Endodermal cell (in vitro differentiated cells): Measurements from ENCODE around the gene SLC10A6. TPM values are rescaled to one million over a fixed set of nuclear protein-coding genes. Genes with fewer than 3 reads are reported as not detected.
A peak's percentile ranks its signal among the peaks of the same experiment; 100 is the strongest.

Experiments
- DNase-seq: peaks from one replicate; pipeline ENCODE4 v3.0.0-alpha.2; 2017
- H3K27ac ChIP-seq: 2 replicates; pipeline ENCODE4 v1.5.1; 2013; ENCODE audit warnings: mild to moderate bottlenecking, low read depth, low read length, moderate library complexity
- H3K27me3 ChIP-seq: 2 replicates; pipeline ENCODE4 v1.6.1; 2013; ENCODE audit warnings: mild to moderate bottlenecking, low read length, moderate library complexity; ENCODE audit not compliant: insufficient read depth, control insufficient read depth, poor library complexity, severe bottlenecking
- H3K36me3 ChIP-seq: 2 replicates; pipeline ENCODE4 v1.7.0; 2013; ENCODE audit warnings: mild to moderate bottlenecking, low read length, moderate library complexity; ENCODE audit not compliant: control insufficient read depth, insufficient read depth
- H3K4me1 ChIP-seq: one replicate; pipeline ENCODE4 v1.7.0; 2013; ENCODE audit warnings: low read length; ENCODE audit not compliant: control insufficient read depth, insufficient read depth
- H3K4me3 ChIP-seq: 2 replicates; pipeline ENCODE4 v1.5.1; 2013; ENCODE audit warnings: mild to moderate bottlenecking, low read length, moderate library complexity
- H3K9ac ChIP-seq: 2 replicates; pipeline ENCODE4 v1.6.1; 2013; ENCODE audit warnings: mild to moderate bottlenecking, low read length, moderate library complexity; ENCODE audit not compliant: poor library complexity, severe bottlenecking; ENCODE audit errors: extremely low read depth
- H3K9me3 ChIP-seq: 2 replicates; pipeline ENCODE4 v1.6.1; 2013; ENCODE audit warnings: mild to moderate bottlenecking, low read length, moderate library complexity; ENCODE audit not compliant: control insufficient read depth
- H3K27ac Mint-ChIP-seq: 2 replicates; pipeline ENCODE4 v1.8.0; 2020; ENCODE audit warnings: mixed read lengths
- H3K27me3 Mint-ChIP-seq: 2 replicates; pipeline ENCODE4 v1.8.0; 2021; ENCODE audit warnings: mild to moderate bottlenecking, mixed read lengths; ENCODE audit not compliant: insufficient read depth
- H3K36me3 Mint-ChIP-seq: 2 replicates; pipeline ENCODE4 v1.8.0; 2020; ENCODE audit warnings: low read depth, mixed read lengths
- H3K4me1 Mint-ChIP-seq: 2 replicates; pipeline ENCODE4 v1.8.0; 2020; ENCODE audit warnings: mixed read lengths
- H3K4me3 Mint-ChIP-seq: 2 replicates; pipeline ENCODE4 v1.8.0; 2020; ENCODE audit warnings: mild to moderate bottlenecking, moderate library complexity, mixed read lengths
- H3K9me3 Mint-ChIP-seq: 2 replicates; pipeline ENCODE4 v1.8.0; 2020; ENCODE audit warnings: mild to moderate bottlenecking, mixed read lengths
- CTCF ChIP-seq: fragments of 200-600 bp; sonication (generic); conservative IDR thresholded peaks from 2 replicates; pipeline ENCODE4 v1.5.0; 2021; ENCODE audit warnings: antibody characterized with exemption, mild to moderate bottlenecking
- WGBS, 2 experiments: methylation state at CpG; one replicate each; pipeline versions ENCODE4 v1.1.5 to v1.1.7; 2013; ENCODE audit warnings: missing lambda C conversion rate in 2 of 2, mixed read lengths in 1 of 2; ENCODE audit not compliant: insufficient coverage in 1 of 2, insufficient read length in 1 of 2; 5-methylcytosine and 5-hydroxymethylcytosine counted together
- total RNA-seq, 2 donors: library from RNA; stranded (reverse); fragmentation: NEBNext Ultra II Directional in 1 of 2; extraction: Animal tissue kit (Norgen Biotek cat#: 25700) in 1 of 2; gene quantifications; 2 replicates in 1 of 2; 3 replicates in 1 of 2; pipeline ENCODE4 v1.2.1, GENCODE V29; 2021

SLC10A6 gene
- total RNA-seq, 2 donors from 2014 or later = not detected

DNA sequence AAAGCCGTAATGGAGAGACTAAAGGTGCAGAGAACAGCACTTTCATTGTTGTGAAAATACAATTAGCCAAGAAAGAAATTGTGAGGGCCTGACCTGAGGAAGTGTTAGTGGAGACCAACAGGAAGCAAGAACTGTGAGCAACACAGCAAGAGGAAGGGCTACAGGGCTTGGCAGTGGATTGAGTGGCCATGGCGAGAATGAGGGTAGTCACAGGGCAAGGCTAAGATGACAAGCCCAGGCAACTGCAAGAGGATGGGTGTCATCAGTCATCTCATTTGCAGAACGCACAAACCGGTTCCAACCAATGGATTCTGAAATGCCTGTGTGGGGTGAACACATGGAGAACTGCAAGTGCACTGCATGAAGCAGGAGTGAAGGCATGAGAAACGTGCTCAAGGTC is 3.6 kb downstream of the SLC10A6 start:
- no peak overlapping the region for H3K27ac ChIP-seq
- Mint-ChIP-seq H3K27ac (no peak overlapping the region), H3K27me3 (no peaks in the 10 kb centered on the region), H3K36me3 (no peaks in the 10 kb centered on the region), H3K4me3 (no peak overlapping the region), H3K9me3 (no peaks in the 10 kb centered on the region), H3K4me1 (peaks cover 15% of the 10 kb centered on the region)
- no peak for TF ChIP-seq CTCF
- no peaks in the 10 kb centered on the region for H3K36me3 ChIP-seq
- 91 to 100% methylated on average over 4 to 5 of the region's 5 CpGs for WGBS, 2 experiments
- H3K9me3 ChIP-seq = no peaks in the 10 kb centered on the region
- peak; percentile 35 for DNase-seq
- H3K9ac ChIP-seq = no peak overlapping the region
- H3K4me3 ChIP-seq = no peak overlapping the region
- H3K4me1 ChIP-seq = peaks cover 3% of the 10 kb centered on the region
- no peaks in the 10 kb centered on the region for H3K27me3 ChIP-seq

- no peak overlapping the region for H3K27ac ChIP-seq
- no peaks in the 10 kb centered on the region for H3K27me3 ChIP-seq
- WGBS, 2 experiments = 100% methylated on average over 1 of the region's 1 CpG
- Mint-ChIP-seq H3K36me3 (no peaks in the 10 kb centered on the region), H3K4me3 (no peak overlapping the region), H3K27ac (no peak overlapping the region), H3K9me3 (no peaks in the 10 kb centered on the region), H3K4me1 (no peaks in the 10 kb centered on the region), H3K27me3 (no peaks in the 10 kb centered on the region)
- no peak for TF ChIP-seq CTCF
- H3K4me3 ChIP-seq = no peak overlapping the region
- H3K4me1 ChIP-seq = no peaks in the 10 kb centered on the region
- H3K9ac ChIP-seq = no peak overlapping the region
- H3K9me3 ChIP-seq = no peaks in the 10 kb centered on the region
- DNase-seq = no peak
- no peaks in the 10 kb centered on the region for H3K36me3 ChIP-seq
Observed at GRCh38 chr4:86841309-86841708, 7.9 kb downstream of the SLC10A6 start.

- Mint-ChIP-seq H3K27me3 (no peaks in the 10 kb centered on the region), H3K27ac (no peak overlapping the region), H3K36me3 (no peaks in the 10 kb centered on the region), H3K4me3 (no peak overlapping the region), H3K4me1 (no peaks in the 10 kb centered on the region), H3K9me3 (no peaks in the 10 kb centered on the region)
- no peaks in the 10 kb centered on the region for H3K27me3 ChIP-seq
- no peaks in the 10 kb centered on the region for H3K36me3 ChIP-seq
- DNase-seq = no peak
- H3K4me1 ChIP-seq = no peaks in the 10 kb centered on the region
- 89 to 95% methylated on average over 1 of the region's 1 CpG for WGBS, 2 experiments
- no peak overlapping the region for H3K4me3 ChIP-seq
- H3K9ac ChIP-seq = no peak overlapping the region
- TF ChIP-seq CTCF = no peak
- H3K9me3 ChIP-seq = no peaks in the 10 kb centered on the region
- H3K27ac ChIP-seq = no peak overlapping the region
Observed at GRCh38 chr4:86840858-86841257, 8.3 kb downstream of the SLC10A6 start.
